Smooth muscle cell (in vitro differentiated cells): ENCODE measurements around the gene LRP1B. TPM values are rescaled to one million over a fixed set of nuclear protein-coding genes. Genes with fewer than 3 reads are reported as not detected.
A peak's percentile ranks its signal among the peaks of the same experiment; 100 is the strongest.

Experiments used
- DNase-seq: peaks from one replicate; lab custom pipeline; 2025; ENCODE audit not compliant: unreplicated experiment; lab: John Stamatoyannopoulos, UW
- H2AFZ ChIP-seq: fragments of 200-600 bp; sonication (generic); 2 replicates; pipeline ENCODE4 v1.6.0; 2016; ENCODE audit warnings: antibody characterized with exemption, low read depth, mild to moderate bottlenecking
- H3F3A ChIP-seq: fragments of 200-600 bp; sonication (generic); 2 replicates; pipeline ENCODE4 v1.6.0; 2017; ENCODE audit warnings: antibody characterized with exemption, low read depth
- H3K27ac ChIP-seq: fragments of 200-600 bp; sonication (generic); 2 replicates; pipeline ENCODE4 v1.5.1; 2016; ENCODE audit warnings: low read depth, mild to moderate bottlenecking
- H3K27me3 ChIP-seq: fragments of 200-600 bp; sonication (generic); 2 replicates; pipeline ENCODE4 v1.6.1; 2016; ENCODE audit warnings: low read depth, mild to moderate bottlenecking
- H3K36me3 ChIP-seq: fragments of 200-600 bp; sonication (generic); 2 replicates; pipeline ENCODE4 v1.5.1; 2016; ENCODE audit warnings: low read depth
- H3K4me1 ChIP-seq: fragments of 200-600 bp; sonication (generic); 2 replicates; pipeline ENCODE4 v1.5.1; 2016; ENCODE audit warnings: low read depth
- H3K4me2 ChIP-seq: fragments of 200-600 bp; sonication (generic); 2 replicates; pipeline ENCODE4 v1.6.0; 2016; ENCODE audit warnings: mild to moderate bottlenecking
- H3K4me3 ChIP-seq: fragments of 200-600 bp; sonication (generic); 2 replicates; pipeline ENCODE4 v1.5.1; 2016; ENCODE audit warnings: mild to moderate bottlenecking
- H3K79me2 ChIP-seq: fragments of 200-600 bp; sonication (generic); 2 replicates; pipeline ENCODE4 v1.6.0; 2016; ENCODE audit warnings: low read depth, mild to moderate bottlenecking
- H3K9ac ChIP-seq: fragments of 200-600 bp; sonication (generic); 2 replicates; pipeline ENCODE4 v1.6.0; 2016; ENCODE audit warnings: low read depth
- H3K9me3 ChIP-seq: fragments of 200-600 bp; sonication (generic); replicated peaks from 2 replicates; pipeline ENCODE4 v1.5.1; 2016; ENCODE audit warnings: low read depth
- H4K20me1 ChIP-seq: fragments of 200-600 bp; sonication (generic); 2 replicates; pipeline ENCODE4 v1.6.0; 2016; ENCODE audit warnings: low read depth
- CTCF ChIP-seq: fragments of 200-600 bp; sonication (generic); IDR thresholded peaks from 2 replicates; pipeline ENCODE4 v1.5.1; 2017; ENCODE audit warnings: borderline replicate concordance, mild to moderate bottlenecking, antibody characterized with exemption; ENCODE audit not compliant: insufficient read depth, poor library complexity, severe bottlenecking
- WGBS: methylation state at CpG from one replicate; pipeline ENCODE4 v1.1.7; 2016; ENCODE audit warnings: low lambda C conversion rate; 5-methylcytosine and 5-hydroxymethylcytosine counted together
- polyA plus RNA-seq: library from polyadenylated mRNA; unstranded; fragments of >200 nt; fragmentation: Nextera tagmentation; extraction: Ambion mirVana; gene quantifications from 2 replicates; pipeline ENCODE4 v1.2.1, GENCODE V29; 2016
- total RNA-seq: library from RNA; depleted of rRNA; stranded (reverse); fragments of >200 nt; gene quantifications from 2 replicates; pipeline ENCODE4 v1.2.3, GENCODE V29; 2014

Gene LRP1B
- total and polyA plus RNA-seq, 2 experiments from 2014 or later, result 0.08 to 2.9 TPM

- H3F3A ChIP-seq, result no peaks in the 10 kb centered on the region
- no peak for TF ChIP-seq CTCF
- 65% methylated on average over 1 of the region's 1 CpG for WGBS
- no peaks in the 10 kb centered on the region for H3K9me3 ChIP-seq
- no peak overlapping the region for H3K4me2 ChIP-seq
- no peaks in the 10 kb centered on the region for H3K79me2 ChIP-seq
- H2AFZ ChIP-seq, result no peak overlapping the region
- H3K27ac ChIP-seq, result no peak overlapping the region
- no peaks in the 10 kb centered on the region for H3K36me3 ChIP-seq
- no peak overlapping the region for H3K4me3 ChIP-seq
- no peaks in the 10 kb centered on the region for H3K4me1 ChIP-seq
- no peak for DNase-seq
- H3K27me3 ChIP-seq, result no peaks in the 10 kb centered on the region
- no peak overlapping the region for H3K9ac ChIP-seq
- no peaks in the 10 kb centered on the region for H4K20me1 ChIP-seq
Observed at GRCh38 chr2:142175813-142176338, 45.1 kb upstream of the LRP1B start.

- peaks cover 11% of the 10 kb centered on the region for H3K27me3 ChIP-seq
- no peak for TF ChIP-seq CTCF
- no peak overlapping the region for H3K9ac ChIP-seq
- H3K4me2 ChIP-seq, result no peak overlapping the region
- no peak for DNase-seq
- no peak overlapping the region for H2AFZ ChIP-seq
- H3K27ac ChIP-seq, result no peak overlapping the region
- H3K79me2 ChIP-seq, result no peaks in the 10 kb centered on the region
- no peak overlapping the region for H3K4me3 ChIP-seq
- H3K4me1 ChIP-seq, result no peaks in the 10 kb centered on the region
- H4K20me1 ChIP-seq, result no peaks in the 10 kb centered on the region
- H3F3A ChIP-seq, result no peaks in the 10 kb centered on the region
- H3K9me3 ChIP-seq, result no peaks in the 10 kb centered on the region
- WGBS, result 47% methylated on average over 1 of the region's 1 CpG
- no peaks in the 10 kb centered on the region for H3K36me3 ChIP-seq
Observed at GRCh38 chr2:142174176-142174575, 43.4 kb upstream of the LRP1B start.

GRCh38 chr2:142170847-142171246 is 40.0 kb upstream of the LRP1B start:
- no peak for TF ChIP-seq CTCF
- no peak overlapping the region for H3K27ac ChIP-seq
- no peak overlapping the region for H3K4me2 ChIP-seq
- no peaks in the 10 kb centered on the region for H3K79me2 ChIP-seq
- no peaks in the 10 kb centered on the region for H3K4me1 ChIP-seq
- no peak overlapping the region for H2AFZ ChIP-seq
- H4K20me1 ChIP-seq, result no peaks in the 10 kb centered on the region
- no peaks in the 10 kb centered on the region for H3K36me3 ChIP-seq
- no peaks in the 10 kb centered on the region for H3F3A ChIP-seq
- 93% methylated on average over 2 of the region's 2 CpGs for WGBS
- H3K27me3 ChIP-seq, result peaks cover 12% of the 10 kb centered on the region
- H3K4me3 ChIP-seq, result no peak overlapping the region
- no peak for DNase-seq
- no peak overlapping the region for H3K9ac ChIP-seq
- H3K9me3 ChIP-seq, result no peaks in the 10 kb centered on the region

- Histone ChIP-seq H3K4me3 (no peak overlapping the region), H2AFZ (peak overlapping the region; percentile 71), H3K79me2 (no peaks in the 10 kb centered on the region), H3K27me3 (peaks cover 12% of the 10 kb centered on the region), H4K20me1 (no peaks in the 10 kb centered on the region), H3K27ac (no peak overlapping the region), H3K36me3 (no peaks in the 10 kb centered on the region), H3K9ac (no peak overlapping the region), H3K4me1 (no peaks in the 10 kb centered on the region), H3F3A (no peaks in the 10 kb centered on the region), H3K4me2 (peak overlapping the region; percentile 31), H3K9me3 (no peaks in the 10 kb centered on the region)
- TF ChIP-seq CTCF, result peak; percentile 54
- no peak for DNase-seq
- 12% methylated on average over 3 of the region's 3 CpGs for WGBS
Observed at GRCh38 chr2:142165790-142166189, 35.0 kb upstream of the LRP1B start.
